ENCODE measurements around the gene PCDHA1. TPM values are rescaled to one million over a fixed set of nuclear protein-coding genes. Genes with fewer than 3 reads are reported as not detected.

The PCDHA1 gene
- total and polyA plus RNA-seq, 4 donors, result not detected

DNA sequence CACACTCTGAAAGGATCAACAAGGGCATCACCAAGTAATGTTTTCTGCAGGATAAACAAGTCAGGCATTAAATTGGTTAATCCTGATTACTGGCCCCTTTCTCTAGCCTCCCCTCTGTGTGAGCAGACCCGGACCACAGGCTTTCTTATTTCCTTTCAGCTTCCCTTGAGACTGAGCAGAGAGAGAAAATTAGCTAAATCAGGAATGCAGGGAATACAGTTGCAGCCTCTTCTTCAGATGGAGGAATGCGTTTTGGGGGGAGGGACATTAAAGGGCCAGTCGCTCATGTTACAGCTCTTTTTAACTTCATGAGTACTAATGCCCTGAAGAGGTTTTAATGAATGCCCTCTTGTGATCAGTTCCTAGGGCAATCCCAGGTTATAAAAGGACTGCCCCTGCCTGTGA lies 200.2 kb downstream of the PCDHA1 start:
- no peak overlapping the region for H3K27ac ChIP-seq (ENCODE audit: low read depth in 1 of 2, low read length in 2 of 2)
- H3K4me1 ChIP-seq (ENCODE audit: control insufficient read depth in 1 of 2, insufficient read depth in 2 of 2, low read length in 2 of 2), result no peaks in the 10 kb centered on the region
- no peak overlapping the region for H3K4me3 ChIP-seq (ENCODE audit: low read length in 2 of 2)
- no peaks in the 10 kb centered on the region for H3K36me3 ChIP-seq (ENCODE audit: control insufficient read depth in 1 of 2, insufficient read depth in 2 of 2, low read length in 1 of 2)
- ATAC-seq (ENCODE audit: low FRiP score) (no peak), DNase-seq (no peak)
- no peaks in the 10 kb centered on the region for H3K9me3 ChIP-seq (ENCODE audit: control insufficient read depth, low read length)
- no peaks in the 10 kb centered on the region for H3K27me3 ChIP-seq (ENCODE audit: control insufficient read depth in 1 of 2, insufficient read depth in 2 of 2, low read length in 1 of 2)
- intact Hi-C loops (cut with DNase I), result no loop called here
- WGBS, 2 donors, result 16 to 19% methylated on average over 3 of the region's 3 CpGs

GRCh38 chr5:140988100-140988499 lies 202.2 kb downstream of the PCDHA1 start:
- intact Hi-C loops (cut with DNase I), result no loop called here
- no peak for ATAC-seq (ENCODE audit: low FRiP score)

DNA sequence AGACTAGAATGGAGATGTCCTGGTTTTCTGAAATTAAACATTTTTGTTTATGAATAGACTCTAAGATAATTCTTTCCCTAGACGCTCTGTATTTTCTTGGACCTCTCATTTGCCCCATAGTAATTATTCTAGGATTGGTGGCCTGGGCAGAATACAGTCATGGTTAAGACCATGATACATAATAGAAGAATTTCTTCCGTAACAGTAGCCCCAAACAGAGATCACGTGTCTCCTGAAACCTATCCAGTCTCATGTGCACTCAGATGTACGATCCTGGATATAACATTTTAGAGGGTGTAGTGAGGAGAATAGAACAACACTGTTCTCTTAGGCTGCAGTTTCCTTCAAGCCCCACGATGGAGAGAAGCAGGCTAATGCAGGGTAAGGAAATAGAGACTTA lies 202.7 kb downstream of the PCDHA1 start:
- H3K4me3 ChIP-seq (ENCODE audit: low read length in 2 of 2), result no peak overlapping the region
- no peak overlapping the region for H3K27ac ChIP-seq (ENCODE audit: low read depth in 1 of 2, low read length in 2 of 2)
- no peaks in the 10 kb centered on the region for H3K4me1 ChIP-seq (ENCODE audit: control insufficient read depth in 1 of 2, insufficient read depth in 2 of 2, low read length in 2 of 2)
- no peaks in the 10 kb centered on the region for H3K27me3 ChIP-seq (ENCODE audit: control insufficient read depth in 1 of 2, insufficient read depth in 2 of 2, low read length in 1 of 2)
- H3K36me3 ChIP-seq (ENCODE audit: control insufficient read depth in 1 of 2, insufficient read depth in 2 of 2, low read length in 1 of 2), result no peaks in the 10 kb centered on the region
- WGBS, 2 donors, result 77% methylated on average over 5 of the region's 5 CpGs
- DNase-seq (no peak), ATAC-seq (ENCODE audit: low FRiP score) (no peak)
- no peaks in the 10 kb centered on the region for H3K9me3 ChIP-seq (ENCODE audit: control insufficient read depth, low read length)
- intact Hi-C loops (cut with DNase I), result no loop called here

More at GRCh38 chr5:140988100-140988499, 202.2 kb downstream of the PCDHA1 start:
- no peaks in the 10 kb centered on the region for H3K4me1 ChIP-seq (ENCODE audit: control insufficient read depth in 1 of 2, insufficient read depth in 2 of 2, low read length in 2 of 2)
- no peak overlapping the region for H3K4me3 ChIP-seq (ENCODE audit: low read length in 2 of 2)
- 49 to 52% methylated on average over 5 of the region's 5 CpGs for WGBS, 2 donors
- no peaks in the 10 kb centered on the region for H3K36me3 ChIP-seq (ENCODE audit: control insufficient read depth in 1 of 2, insufficient read depth in 2 of 2, low read length in 1 of 2)
- no peak overlapping the region for H3K27ac ChIP-seq (ENCODE audit: low read depth in 1 of 2, low read length in 2 of 2)
- no peaks in the 10 kb centered on the region for H3K27me3 ChIP-seq (ENCODE audit: control insufficient read depth in 1 of 2, insufficient read depth in 2 of 2, low read length in 1 of 2)
- H3K9me3 ChIP-seq (ENCODE audit: control insufficient read depth, low read length), result no peaks in the 10 kb centered on the region
- no peak for DNase-seq

- intact Hi-C loops (cut with DNase I), result no loop called here
- Histone ChIP-seq H3K36me3 (ENCODE audit: control insufficient read depth in 1 of 2, insufficient read depth in 2 of 2, low read length in 1 of 2) (no peaks in the 10 kb centered on the region), H3K27ac (ENCODE audit: low read depth in 1 of 2, low read length in 2 of 2) (no peak overlapping the region), H3K4me3 (ENCODE audit: low read length in 2 of 2) (no peak overlapping the region), H3K27me3 (ENCODE audit: control insufficient read depth in 1 of 2, insufficient read depth in 2 of 2, low read length in 1 of 2) (no peaks in the 10 kb centered on the region), H3K4me1 (ENCODE audit: control insufficient read depth in 1 of 2, insufficient read depth in 2 of 2, low read length in 2 of 2) (no peaks in the 10 kb centered on the region), H3K9me3 (ENCODE audit: control insufficient read depth, low read length) (no peaks in the 10 kb centered on the region)
- no peak for DNase-seq
- no peak for ATAC-seq (ENCODE audit: low FRiP score)
- WGBS, 2 donors, result 55 to 66% methylated on average over 7 of the region's 7 CpGs
These were observed 203.5 kb downstream of the PCDHA1 start for GRCh38 chr5:140989254-140990020.

DNA sequence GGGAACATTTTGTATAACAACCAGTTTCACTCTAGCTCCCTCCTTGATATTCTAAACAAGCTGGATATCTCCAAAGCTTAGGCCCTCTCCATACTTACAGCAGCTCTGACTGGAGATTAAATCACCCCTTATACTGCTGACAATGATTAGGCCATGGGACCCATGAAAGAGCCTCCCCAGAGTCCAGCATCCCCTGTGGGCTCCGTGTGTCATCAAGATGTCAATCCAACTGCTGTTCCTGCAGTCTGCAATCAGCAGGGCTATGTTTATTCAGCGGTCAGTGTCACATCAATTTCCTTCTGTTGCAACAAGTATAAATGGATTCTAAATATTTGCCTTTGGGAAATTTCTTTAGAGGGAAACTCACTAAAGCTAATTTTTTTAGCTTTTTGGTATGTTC lies 206.9 kb downstream of the PCDHA1 start:
- Histone ChIP-seq H3K4me3 (ENCODE audit: low read length in 2 of 2) (no peak overlapping the region), H3K36me3 (ENCODE audit: control insufficient read depth in 1 of 2, insufficient read depth in 2 of 2, low read length in 1 of 2) (no peaks in the 10 kb centered on the region), H3K4me1 (ENCODE audit: control insufficient read depth in 1 of 2, insufficient read depth in 2 of 2, low read length in 2 of 2) (no peaks in the 10 kb centered on the region), H3K9me3 (ENCODE audit: control insufficient read depth, low read length) (no peaks in the 10 kb centered on the region), H3K27ac (ENCODE audit: low read depth in 1 of 2, low read length in 2 of 2) (no peak overlapping the region), H3K27me3 (ENCODE audit: control insufficient read depth in 1 of 2, insufficient read depth in 2 of 2, low read length in 1 of 2) (no peaks in the 10 kb centered on the region)
- WGBS, 2 donors, result 30 to 39% methylated on average over 2 of the region's 2 CpGs
- intact Hi-C loops (cut with DNase I), result no loop called here
- ATAC-seq (ENCODE audit: low FRiP score) (no peak), DNase-seq (no peak)

- no peak overlapping the region for H3K27ac ChIP-seq (ENCODE audit: low read depth in 1 of 2, low read length in 2 of 2)
- intact Hi-C loops (cut with DNase I), result no loop called here
- DNase-seq (no peak), ATAC-seq (ENCODE audit: low FRiP score) (no peak)
- no peaks in the 10 kb centered on the region for H3K4me1 ChIP-seq (ENCODE audit: control insufficient read depth in 1 of 2, insufficient read depth in 2 of 2, low read length in 2 of 2)
- WGBS, 2 donors, result 78 to 79% methylated on average over 1 of the region's 1 CpG
- no peaks in the 10 kb centered on the region for H3K36me3 ChIP-seq (ENCODE audit: control insufficient read depth in 1 of 2, insufficient read depth in 2 of 2, low read length in 1 of 2)
- no peaks in the 10 kb centered on the region for H3K9me3 ChIP-seq (ENCODE audit: control insufficient read depth, low read length)
- H3K27me3 ChIP-seq (ENCODE audit: control insufficient read depth in 1 of 2, insufficient read depth in 2 of 2, low read length in 1 of 2), result no peaks in the 10 kb centered on the region
- H3K4me3 ChIP-seq (ENCODE audit: low read length in 2 of 2), result no peak overlapping the region
These were observed 210.1 kb downstream of the PCDHA1 start for GRCh38 chr5:140996060-140996459.

DNA sequence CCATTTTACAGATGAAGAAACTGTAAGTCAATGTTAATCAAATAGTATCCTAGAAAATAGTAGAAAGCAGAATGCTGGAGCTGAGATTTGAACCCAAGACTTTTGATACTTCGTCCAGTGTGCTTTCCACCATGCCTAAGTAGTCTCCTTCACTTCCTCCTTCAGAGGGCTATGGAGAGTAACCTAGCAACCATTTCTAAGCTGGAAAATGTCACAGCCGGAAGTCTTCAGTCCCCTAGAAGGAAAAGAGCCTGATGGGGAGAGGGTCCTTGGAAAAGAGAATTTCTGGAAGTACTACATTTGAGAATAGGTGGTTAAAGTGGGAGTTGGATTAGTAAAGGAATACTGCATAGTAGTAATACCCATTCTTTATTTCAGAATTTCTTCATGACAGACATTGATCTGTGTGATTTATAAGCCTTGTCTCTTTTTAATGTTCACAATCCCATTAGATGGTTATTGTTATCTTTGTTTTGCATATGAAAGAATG lies 213.0 kb downstream of the PCDHA1 start:
- Histone ChIP-seq H3K4me1 (ENCODE audit: control insufficient read depth in 1 of 2, insufficient read depth in 2 of 2, low read length in 2 of 2) (no peaks in the 10 kb centered on the region), H3K27ac (ENCODE audit: low read depth in 1 of 2, low read length in 2 of 2) (no peak overlapping the region), H3K9me3 (ENCODE audit: control insufficient read depth, low read length) (no peaks in the 10 kb centered on the region), H3K4me3 (ENCODE audit: low read length in 2 of 2) (no peak overlapping the region), H3K36me3 (ENCODE audit: control insufficient read depth in 1 of 2, insufficient read depth in 2 of 2, low read length in 1 of 2) (no peaks in the 10 kb centered on the region), H3K27me3 (ENCODE audit: control insufficient read depth in 1 of 2, insufficient read depth in 2 of 2, low read length in 1 of 2) (no peaks in the 10 kb centered on the region)
- intact Hi-C loops (cut with DNase I), result no loop called here
- ATAC-seq (ENCODE audit: low FRiP score), result no peak
- WGBS, 2 donors, result 66 to 69% methylated on average over 2 of the region's 2 CpGs
- DNase-seq, result no peak

- WGBS, 2 donors, result 2 to 4% methylated on average over 9 of the region's 9 CpGs
- ATAC-seq (ENCODE audit: low FRiP score) (no peak), DNase-seq (no peak)
- intact Hi-C loops (cut with DNase I), result no loop called here
- Histone ChIP-seq H3K27ac (ENCODE audit: low read depth in 1 of 2, low read length in 2 of 2) (no peak overlapping the region), H3K27me3 (ENCODE audit: control insufficient read depth in 1 of 2, insufficient read depth in 2 of 2, low read length in 1 of 2) (no peaks in the 10 kb centered on the region), H3K36me3 (ENCODE audit: control insufficient read depth in 1 of 2, insufficient read depth in 2 of 2, low read length in 1 of 2) (no peaks in the 10 kb centered on the region), H3K9me3 (ENCODE audit: control insufficient read depth, low read length) (no peaks in the 10 kb centered on the region), H3K4me1 (ENCODE audit: control insufficient read depth in 1 of 2, insufficient read depth in 2 of 2, low read length in 2 of 2) (no peaks in the 10 kb centered on the region), H3K4me3 (ENCODE audit: low read length in 2 of 2) (no peak overlapping the region)
These were observed 215.5 kb downstream of the PCDHA1 start for GRCh38 chr5:141001446-141001843.
